Smooth muscle cell (in vitro differentiated cells): ENCODE results near the gene UNC5C. TPM values are rescaled to one million over a fixed set of nuclear protein-coding genes. Genes with fewer than 3 reads are reported as not detected.

Source experiments
- DNase-seq: peaks from one replicate; lab custom pipeline; 2025; ENCODE audit not compliant: unreplicated experiment; lab: John Stamatoyannopoulos, UW
- H2AFZ ChIP-seq: fragments of 200-600 bp; sonication (generic); 2 replicates; pipeline ENCODE4 v1.6.0; 2016; ENCODE audit warnings: antibody characterized with exemption, low read depth, mild to moderate bottlenecking
- H3F3A ChIP-seq: fragments of 200-600 bp; sonication (generic); 2 replicates; pipeline ENCODE4 v1.6.0; 2017; ENCODE audit warnings: antibody characterized with exemption, low read depth
- H3K27ac ChIP-seq: fragments of 200-600 bp; sonication (generic); 2 replicates; pipeline ENCODE4 v1.5.1; 2016; ENCODE audit warnings: low read depth, mild to moderate bottlenecking
- H3K27me3 ChIP-seq: fragments of 200-600 bp; sonication (generic); 2 replicates; pipeline ENCODE4 v1.6.1; 2016; ENCODE audit warnings: low read depth, mild to moderate bottlenecking
- H3K36me3 ChIP-seq: fragments of 200-600 bp; sonication (generic); 2 replicates; pipeline ENCODE4 v1.5.1; 2016; ENCODE audit warnings: low read depth
- H3K4me1 ChIP-seq: fragments of 200-600 bp; sonication (generic); 2 replicates; pipeline ENCODE4 v1.5.1; 2016; ENCODE audit warnings: low read depth
- H3K4me2 ChIP-seq: fragments of 200-600 bp; sonication (generic); 2 replicates; pipeline ENCODE4 v1.6.0; 2016; ENCODE audit warnings: mild to moderate bottlenecking
- H3K4me3 ChIP-seq: fragments of 200-600 bp; sonication (generic); 2 replicates; pipeline ENCODE4 v1.5.1; 2016; ENCODE audit warnings: mild to moderate bottlenecking
- H3K79me2 ChIP-seq: fragments of 200-600 bp; sonication (generic); 2 replicates; pipeline ENCODE4 v1.6.0; 2016; ENCODE audit warnings: low read depth, mild to moderate bottlenecking
- H3K9ac ChIP-seq: fragments of 200-600 bp; sonication (generic); 2 replicates; pipeline ENCODE4 v1.6.0; 2016; ENCODE audit warnings: low read depth
- H3K9me3 ChIP-seq: fragments of 200-600 bp; sonication (generic); replicated peaks from 2 replicates; pipeline ENCODE4 v1.5.1; 2016; ENCODE audit warnings: low read depth
- H4K20me1 ChIP-seq: fragments of 200-600 bp; sonication (generic); 2 replicates; pipeline ENCODE4 v1.6.0; 2016; ENCODE audit warnings: low read depth
- CTCF ChIP-seq: fragments of 200-600 bp; sonication (generic); IDR thresholded peaks from 2 replicates; pipeline ENCODE4 v1.5.1; 2017; ENCODE audit warnings: borderline replicate concordance, mild to moderate bottlenecking, antibody characterized with exemption; ENCODE audit not compliant: insufficient read depth, poor library complexity, severe bottlenecking
- WGBS: methylation state at CpG from one replicate; pipeline ENCODE4 v1.1.7; 2016; ENCODE audit warnings: low lambda C conversion rate; 5-methylcytosine and 5-hydroxymethylcytosine counted together
- polyA plus RNA-seq: library from polyadenylated mRNA; unstranded; fragments of >200 nt; fragmentation: Nextera tagmentation; extraction: Ambion mirVana; gene quantifications from 2 replicates; pipeline ENCODE4 v1.2.1, GENCODE V29; 2016
- total RNA-seq: library from RNA; depleted of rRNA; stranded (reverse); fragments of >200 nt; gene quantifications from 2 replicates; pipeline ENCODE4 v1.2.3, GENCODE V29; 2014

UNC5C gene
- total and polyA plus RNA-seq, 2 experiments from 2014 or later = 2.0 to 15.6 TPM

GRCh38 chr4:95472534-95472933 is 76.2 kb downstream of the UNC5C start:
- Histone ChIP-seq H3K27ac (no peak overlapping the region), H3K4me1 (no peaks in the 10 kb centered on the region), H3K27me3 (no peaks in the 10 kb centered on the region), H2AFZ (no peak overlapping the region), H3F3A (peaks cover 6% of the 10 kb centered on the region), H3K36me3 (no peaks in the 10 kb centered on the region), H3K9me3 (no peaks in the 10 kb centered on the region), H3K4me3 (no peak overlapping the region), H3K79me2 (peaks cover 16% of the 10 kb centered on the region), H3K9ac (no peak overlapping the region), H4K20me1 (no peaks in the 10 kb centered on the region), H3K4me2 (no peak overlapping the region)
- no peak for TF ChIP-seq CTCF
- WGBS = 68% methylated on average over 3 of the region's 3 CpGs
- DNase-seq = no peak

- Histone ChIP-seq H3K9ac (no peak overlapping the region), H3K79me2 (peaks cover 16% of the 10 kb centered on the region), H2AFZ (no peak overlapping the region), H3K9me3 (no peaks in the 10 kb centered on the region), H3K27ac (no peak overlapping the region), H3K4me3 (no peak overlapping the region), H3F3A (no peaks in the 10 kb centered on the region), H3K4me1 (no peaks in the 10 kb centered on the region), H3K4me2 (no peak overlapping the region), H3K27me3 (no peaks in the 10 kb centered on the region), H3K36me3 (no peaks in the 10 kb centered on the region), H4K20me1 (no peaks in the 10 kb centered on the region)
- WGBS = 97% methylated on average over 4 of the region's 4 CpGs
- no peak for DNase-seq
- TF ChIP-seq CTCF = no peak
Measured at GRCh38 chr4:95470622-95471021, 78.2 kb downstream of the UNC5C start.

- no peak for TF ChIP-seq CTCF
- no peaks in the 10 kb centered on the region for H3K27me3 ChIP-seq
- H3K36me3 ChIP-seq = no peaks in the 10 kb centered on the region
- DNase-seq = no peak
- H3K9ac ChIP-seq = no peak overlapping the region
- no peaks in the 10 kb centered on the region for H3K9me3 ChIP-seq
- no peak overlapping the region for H3K27ac ChIP-seq
- H3K79me2 ChIP-seq = peaks cover 13% of the 10 kb centered on the region
- H3K4me3 ChIP-seq = no peak overlapping the region
- no peaks in the 10 kb centered on the region for H3K4me1 ChIP-seq
- H3K4me2 ChIP-seq = no peak overlapping the region
- no peak overlapping the region for H2AFZ ChIP-seq
- 37% methylated on average over 1 of the region's 1 CpG for WGBS
- no peaks in the 10 kb centered on the region for H3F3A ChIP-seq
- H4K20me1 ChIP-seq = no peaks in the 10 kb centered on the region
Measured at GRCh38 chr4:95469617-95470016, 79.2 kb downstream of the UNC5C start.

DNA sequence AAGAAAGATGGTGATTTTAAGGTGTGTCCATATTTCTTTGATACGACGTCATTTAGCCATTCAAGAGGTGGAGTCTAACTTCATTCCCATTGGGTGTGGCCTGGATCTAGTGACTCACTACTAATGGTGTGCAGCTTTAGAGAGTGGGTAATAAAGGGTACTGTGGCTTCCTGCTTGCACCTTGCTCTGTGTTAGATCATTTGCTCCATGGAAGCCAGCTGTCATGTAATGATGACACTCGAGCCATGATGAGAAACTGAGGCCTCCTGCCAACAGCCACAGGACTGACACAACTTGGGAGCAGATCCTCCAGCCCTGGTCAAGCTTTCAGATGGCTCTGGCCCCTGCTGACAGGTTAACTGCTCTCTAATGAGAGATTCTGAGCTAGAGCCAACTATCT is 82.0 kb downstream of the UNC5C start:
- no peak overlapping the region for H3K4me3 ChIP-seq
- no peak for DNase-seq
- no peaks in the 10 kb centered on the region for H3K36me3 ChIP-seq
- H2AFZ ChIP-seq = no peak overlapping the region
- no peak overlapping the region for H3K9ac ChIP-seq
- no peaks in the 10 kb centered on the region for H3F3A ChIP-seq
- H4K20me1 ChIP-seq = no peaks in the 10 kb centered on the region
- H3K9me3 ChIP-seq = no peaks in the 10 kb centered on the region
- H3K4me1 ChIP-seq = no peaks in the 10 kb centered on the region
- H3K79me2 ChIP-seq = peaks cover 18% of the 10 kb centered on the region
- WGBS = 82% methylated on average over 3 of the region's 3 CpGs
- no peak overlapping the region for H3K27ac ChIP-seq
- no peaks in the 10 kb centered on the region for H3K27me3 ChIP-seq
- TF ChIP-seq CTCF = no peak
- no peak overlapping the region for H3K4me2 ChIP-seq
